Small intestine (tissue), 16 donors: ENCODE results near the gene TRUB1. TPM values are rescaled to one million over a fixed set of nuclear protein-coding genes. Genes with fewer than 3 reads are reported as not detected.
"Not testable (repeated sequence)": the region's sequence is repeated elsewhere in the genome, so short reads cannot be mapped to it uniquely, and the experiment has no call there.

Source experiments
- DNase-seq, 2 donors: peaks; one replicate each; pipeline versions ENCODE4 v3.0.0 to v3.0.0-alpha.2; 2013
- FAIRE-seq: peaks from 2 replicates; lab custom pipeline; 2012; peaks lifted over from hg19 to GRCh38; lab: Jason Lieb, UNC
- H3K27ac ChIP-seq, 3 donors: one replicate each; pipeline ENCODE4 v1.5.1; 2013; ENCODE audit warnings: low read length in 2 of 3, mild to moderate bottlenecking in 2 of 3, control low read depth in 1 of 3, inconsistent platforms in 1 of 3, low read depth in 1 of 3, moderate library complexity in 1 of 3
- H3K27me3 ChIP-seq, 3 donors: one replicate each; pipeline ENCODE4 v1.6.1; 2013; ENCODE audit warnings: low read length in 3 of 3, inconsistent platforms in 1 of 3; ENCODE audit not compliant: control insufficient read depth in 3 of 3, insufficient read depth in 3 of 3
- H3K36me3 ChIP-seq, 3 donors: one replicate each; pipeline ENCODE4 v1.6.1; 2013; ENCODE audit warnings: low read length in 3 of 3, inconsistent platforms in 1 of 3, low read depth in 1 of 3, mild to moderate bottlenecking in 1 of 3, moderate library complexity in 1 of 3; ENCODE audit not compliant: control insufficient read depth in 3 of 3, insufficient read depth in 2 of 3
- H3K4me1 ChIP-seq, 3 donors: one replicate each; pipeline ENCODE4 v1.6.1; 2013; ENCODE audit warnings: low read length in 2 of 3, inconsistent platforms in 1 of 3, low read depth in 1 of 3, mild to moderate bottlenecking in 1 of 3, moderate library complexity in 1 of 3; ENCODE audit not compliant: control insufficient read depth in 3 of 3, insufficient read depth in 2 of 3
- H3K4me3 ChIP-seq, 3 donors: one replicate each; pipeline ENCODE4 v1.5.1; 2013; ENCODE audit warnings: low read length in 3 of 3, control low read depth in 1 of 3, inconsistent platforms in 1 of 3, low read depth in 1 of 3, mild to moderate bottlenecking in 1 of 3, moderate library complexity in 1 of 3
- H3K9me3 ChIP-seq, 2 donors: one replicate each; pipeline ENCODE4 v1.6.1; 2013; ENCODE audit warnings: low read depth in 1 of 2, low read length in 1 of 2; ENCODE audit not compliant: control insufficient read depth in 2 of 2, insufficient read depth in 1 of 2
- WGBS, 3 donors: extraction: QIAGEN DNeasy Blood & Tissue Kit; methylation state at CpG; one replicate each; pipeline ENCODE4 v1.1.7; 2013; 5-methylcytosine and 5-hydroxymethylcytosine counted together
- long read RNA-seq, 10 donors: transcript quantifications; one replicate each; lab custom pipeline, GENCODE V29; 2026
- polyA plus RNA-seq, 4 donors: library from polyadenylated mRNA; stranded (reverse) in 3 of 4; unstranded in 1 of 4; fragments of 200-250 nt in 3 of 4; fragments of 120-200 nt in 1 of 4; gene quantifications; one replicate each; pipeline versions ENCODE4 v1.2.1 to v1.2.3, GENCODE V29; 2013
- donor health status: healthy with polysubstance abuse.
- donor health status: control.
- donor health status: control.
- donor health status: Bipolar disorder and iron deficiency.
- donor health status: healthy.

Gene TRUB1
- polyA plus RNA-seq: 10 to 100 TPM in 2 of 4 donors, 1 to 10 TPM in 2; 3.0 to 21.7 (median 9.5) TPM
- long read RNA-seq, donor 1, transcript TRUB1-201 (8 exons, 3,408 nt): major isoform, 12 of 28 reads
- long read RNA-seq, donor 1, partial matches to known transcripts: 15 of 28 reads
- long read RNA-seq, donor 1, other reads (novel, unspliced or antisense): 0 of 28 reads
- long read RNA-seq, donor 2, partial matches to known transcripts: 0 of 3 reads
- long read RNA-seq, donor 2, other reads (novel, unspliced or antisense): 0 of 3 reads
- long read RNA-seq, donor 3, partial matches to known transcripts: 17 of 21 reads
- long read RNA-seq, donor 3, other reads (novel, unspliced or antisense): 0 of 21 reads
- long read RNA-seq, donor 4, partial matches to known transcripts: 0 of 1 reads
- long read RNA-seq, donor 4, other reads (novel, unspliced or antisense): 0 of 1 reads
- long read RNA-seq, donor 5, partial matches to known transcripts: 0 of 6 reads
- long read RNA-seq, donor 5, other reads (novel, unspliced or antisense): 0 of 6 reads
- long read RNA-seq, donor 6, transcript TRUB1-201 (8 exons, 3,408 nt): major isoform, 5 of 6 reads
- long read RNA-seq, donor 6, partial matches to known transcripts: 0 of 6 reads
- long read RNA-seq, donor 6, other reads (novel, unspliced or antisense): 0 of 6 reads
- long read RNA-seq, donor 7: 0 reads
- long read RNA-seq, donor 8, partial matches to known transcripts: 0 of 1 reads
- long read RNA-seq, donor 8, other reads (novel, unspliced or antisense): 0 of 1 reads
- long read RNA-seq, donor 9, partial matches to known transcripts: 0 of 2 reads
- long read RNA-seq, donor 9, other reads (novel, unspliced or antisense): 0 of 2 reads
- long read RNA-seq, donor 10, transcript TRUB1-201 (8 exons, 3,408 nt): major isoform, 7 of 24 reads
- long read RNA-seq, donor 10, partial matches to known transcripts: 13 of 24 reads
- long read RNA-seq, donor 10, other reads (novel, unspliced or antisense): 0 of 24 reads

DNA sequence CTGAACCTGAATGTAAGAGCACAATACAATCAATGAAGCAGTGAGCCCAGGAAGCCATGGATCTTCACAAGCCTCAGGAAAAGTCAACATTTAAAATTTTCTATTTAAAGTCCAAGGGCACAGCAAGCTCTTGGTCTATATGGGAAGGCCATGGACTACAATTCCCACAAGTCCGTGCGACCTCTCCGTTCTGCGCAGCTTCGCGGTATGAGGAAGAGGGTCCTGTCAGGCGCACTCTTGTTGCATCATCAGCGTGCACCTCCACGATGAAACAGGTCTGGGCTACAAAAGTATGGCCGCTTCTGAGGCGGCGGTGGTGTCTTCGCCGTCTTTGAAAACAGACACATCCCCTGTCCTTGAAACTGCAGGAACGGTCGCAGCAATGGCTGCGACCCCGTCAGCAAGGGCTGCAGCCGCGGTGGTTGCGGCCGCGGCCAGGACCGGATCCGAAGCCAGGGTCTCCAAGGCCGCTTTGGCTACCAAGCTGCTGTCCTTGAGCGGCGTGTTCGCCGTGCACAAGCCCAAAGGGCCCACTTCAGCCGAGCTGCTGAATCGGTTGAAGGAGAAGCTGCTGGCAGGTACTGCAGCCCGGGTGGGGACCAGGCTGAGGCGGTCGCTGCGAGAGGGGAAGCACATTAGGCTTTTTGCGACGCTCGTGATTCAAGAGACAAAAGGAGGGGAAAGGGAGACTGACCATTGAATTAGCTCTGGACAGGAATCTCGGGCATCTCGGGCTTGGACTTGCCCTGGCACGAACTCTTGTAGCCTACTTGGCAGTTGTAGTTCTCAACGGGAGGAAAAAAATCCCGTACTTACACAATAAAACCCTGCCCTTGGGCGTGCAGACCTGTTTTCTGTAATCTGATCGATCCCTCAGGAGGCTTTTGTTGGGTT, at the start of gene TRUB1:
TRUB1 (plus strand) TSS at position 234 of the 894 bp plus-strand sequence; CDS start at position 293, 59 bp downstream.
- FAIRE-seq (no peak), DNase-seq (peak; percentile 96 to 97)
- peaks cover 0 to 7% (median 5%) of the 10 kb centered on the region in 3 donors for H3K36me3 ChIP-seq
- 0 to 1% (median 0%) methylated on average over 45 to 46 of the region's 46 CpGs for WGBS, 3 donors
- no peaks in the 10 kb centered on the region for H3K9me3 ChIP-seq
- no peaks in the 10 kb centered on the region for H3K27me3 ChIP-seq
- peak within 1 kb of the TSS; percentile 42 to 68 (median 59) for H3K27ac ChIP-seq
- peak within 1 kb of the TSS; percentile 74 to 90 (median 85) for H3K4me3 ChIP-seq
- peaks cover 0 to 8% (median 3%) of the 10 kb centered on the region in 3 donors for H3K4me1 ChIP-seq

DNA sequence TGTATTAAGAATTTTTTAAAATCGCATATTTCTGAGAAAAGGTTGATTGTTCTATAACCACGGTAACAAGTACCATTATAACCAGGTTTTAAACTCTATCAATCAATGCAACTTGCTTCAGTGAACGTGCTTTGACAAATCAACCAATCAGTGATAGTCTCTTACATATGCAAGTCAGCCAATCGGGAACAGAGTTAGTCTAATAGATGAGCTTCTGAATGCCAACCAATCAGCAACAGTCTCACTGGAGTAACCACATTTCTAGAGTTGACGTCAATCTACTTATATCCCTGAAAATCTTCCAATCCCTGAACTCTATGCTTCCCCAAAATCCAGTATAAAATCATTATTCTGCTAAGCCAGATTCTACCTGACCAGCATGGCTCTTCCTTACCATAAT, 44.7 kb upstream of the TRUB1 start:
- 74 to 79% (median 75%) methylated on average over 5 of the region's 5 CpGs for WGBS, 3 donors
- FAIRE-seq (no peak), DNase-seq (no peak)
- no peak overlapping the region for H3K4me3 ChIP-seq
- no peaks in the 10 kb centered on the region for H3K4me1 ChIP-seq
- H3K27ac ChIP-seq: no peak overlapping the region
- H3K27me3 ChIP-seq: no peaks in the 10 kb centered on the region
- no peaks in the 10 kb centered on the region for H3K36me3 ChIP-seq
- no peaks in the 10 kb centered on the region for H3K9me3 ChIP-seq

GRCh38 chr10:114894911-114895310, 43.1 kb upstream of the TRUB1 start:
- no peak overlapping the region for H3K4me3 ChIP-seq
- H3K36me3 ChIP-seq: no peaks in the 10 kb centered on the region
- DNase-seq (no peak), FAIRE-seq (no peak)
- H3K27ac ChIP-seq: no peak overlapping the region
- H3K4me1 ChIP-seq: no peaks in the 10 kb centered on the region
- no peaks in the 10 kb centered on the region for H3K9me3 ChIP-seq
- H3K27me3 ChIP-seq: no peaks in the 10 kb centered on the region

- not testable (repeated sequence) for H3K36me3 ChIP-seq, FAIRE-seq
- 82 to 86% (median 83%) methylated on average over 6 of the region's 6 CpGs for WGBS, 3 donors
These were observed 41.0 kb upstream of the TRUB1 start for GRCh38 chr10:114897011-114897410.

GRCh38 chr10:114897593-114897992, 40.4 kb upstream of the TRUB1 start:
- 81 to 92% (median 83%) methylated on average over 3 of the region's 3 CpGs for WGBS, 3 donors
- H3K4me1 ChIP-seq: no peaks in the 10 kb centered on the region
- FAIRE-seq: no peak
- DNase-seq: no peak
- H3K4me3 ChIP-seq: no peak overlapping the region
- H3K27ac ChIP-seq: no peak overlapping the region
- no peaks in the 10 kb centered on the region for H3K27me3 ChIP-seq
- no peaks in the 10 kb centered on the region for H3K36me3 ChIP-seq
- no peaks in the 10 kb centered on the region for H3K9me3 ChIP-seq

More at GRCh38 chr10:114897011-114897410, 41.0 kb upstream of the TRUB1 start:
- not testable (repeated sequence) for H3K4me3 ChIP-seq, H3K27me3 ChIP-seq, H3K4me1 ChIP-seq, DNase-seq, H3K9me3 ChIP-seq, H3K27ac ChIP-seq

GRCh38 chr10:114899982-114900381, 38.0 kb upstream of the TRUB1 start:
- H3K4me1 ChIP-seq: no peaks in the 10 kb centered on the region
- no peak for DNase-seq
- no peaks in the 10 kb centered on the region for H3K27me3 ChIP-seq
- FAIRE-seq: no peak
- no peak overlapping the region for H3K27ac ChIP-seq
- 88 to 93% (median 92%) methylated on average over 2 of the region's 2 CpGs for WGBS, 3 donors
- H3K4me3 ChIP-seq: no peak overlapping the region
- no peaks in the 10 kb centered on the region for H3K9me3 ChIP-seq
- no peaks in the 10 kb centered on the region for H3K36me3 ChIP-seq

- DNase-seq: no peak
- WGBS, 3 donors: 95 to 96% (median 96%) methylated on average over 12 of the region's 12 CpGs
These were observed 37.3 kb upstream of the TRUB1 start for GRCh38 chr10:114900658-114901057.

More at GRCh38 chr10:114900658-114901057, 37.3 kb upstream of the TRUB1 start:
- H3K4me3 ChIP-seq: no peak overlapping the region
- no peaks in the 10 kb centered on the region for H3K36me3 ChIP-seq
- H3K9me3 ChIP-seq: no peaks in the 10 kb centered on the region
- no peaks in the 10 kb centered on the region for H3K4me1 ChIP-seq
- H3K27ac ChIP-seq: no peak overlapping the region
- no peak for FAIRE-seq
- no peaks in the 10 kb centered on the region for H3K27me3 ChIP-seq
